CD4-positive, alpha-beta memory T cell (primary cell): ENCODE measurements around the gene HDAC9. TPM values are rescaled to one million over a fixed set of nuclear protein-coding genes. Genes with fewer than 3 reads are reported as not detected.

Experiments
- CTCF ChIA-PET: fragments of 350-600 bp; sonication (Branson Sonifier 250); formaldehyde crosslinking; loops from one replicate; lab custom pipeline; 2021; ENCODE audit warnings: inconsistent platforms; ENCODE audit not compliant: partially characterized antibody; lab: Charles Lee
- POLR2A ChIA-PET: fragments of 350-600 bp; sonication (Branson Sonifier 250); formaldehyde crosslinking; loops from one replicate; lab custom pipeline; 2021; ENCODE audit not compliant: partially characterized antibody; lab: Charles Lee
- DNase-seq, 5 donors: peaks; one replicate each; pipeline versions ENCODE4 v3.0.0 to v3.0.0-alpha.2; 2020 to 2022; ENCODE audit warnings: mixed read lengths in 1 of 5
- H3K27ac ChIP-seq: one replicate; pipeline ENCODE4 v1.7.0; 2013; ENCODE audit warnings: low read depth, low read length
- H3K27me3 ChIP-seq: 2 replicates; pipeline ENCODE4 v1.7.0; 2013; ENCODE audit warnings: mild to moderate bottlenecking, low read length, moderate library complexity; ENCODE audit not compliant: insufficient read depth
- H3K36me3 ChIP-seq: 2 replicates; pipeline ENCODE4 v1.7.0; 2013; ENCODE audit warnings: mild to moderate bottlenecking, low read length, moderate library complexity; ENCODE audit not compliant: insufficient read depth
- H3K4me1 ChIP-seq: 2 replicates; pipeline ENCODE4 v1.7.0; 2013; ENCODE audit warnings: mild to moderate bottlenecking, low read length, moderate library complexity; ENCODE audit not compliant: insufficient read depth
- H3K4me3 ChIP-seq, 2 donors: one replicate each; pipeline ENCODE4 v1.7.0; 2013; ENCODE audit warnings: low read length in 2 of 2, mild to moderate bottlenecking in 1 of 2
- H3K9me3 ChIP-seq, 2 donors: one replicate each; pipeline ENCODE4 v1.7.0; 2013; ENCODE audit warnings: low read length in 2 of 2, control low read depth in 1 of 2; ENCODE audit not compliant: control insufficient read depth in 1 of 2
- H3K27ac Mint-ChIP-seq, 7 donors: one replicate each; pipeline ENCODE4 v1.8.0; 2020 to 2021; ENCODE audit warnings: mixed read lengths in 7 of 7, mild to moderate bottlenecking in 6 of 7, inconsistent platforms in 3 of 7, moderate library complexity in 3 of 7
- H3K27me3 Mint-ChIP-seq, 2 donors: one replicate each; pipeline ENCODE4 v1.8.0; 2020 to 2021; ENCODE audit warnings: mixed read lengths in 2 of 2
- H3K36me3 Mint-ChIP-seq, 2 donors: one replicate each; pipeline ENCODE4 v1.8.0; 2020 to 2021; ENCODE audit warnings: mixed read lengths in 2 of 2, inconsistent platforms in 1 of 2, mild to moderate bottlenecking in 1 of 2
- H3K4me1 Mint-ChIP-seq, 4 donors: one replicate each; pipeline ENCODE4 v1.8.0; 2020 to 2021; ENCODE audit warnings: mixed read lengths in 4 of 4, mild to moderate bottlenecking in 1 of 4
- H3K4me3 Mint-ChIP-seq, 8 donors: one replicate each; pipeline ENCODE4 v1.8.0; 2020 to 2021; ENCODE audit warnings: mixed read lengths in 8 of 8, mild to moderate bottlenecking in 7 of 8, moderate library complexity in 6 of 8, inconsistent platforms in 3 of 8
- H3K9me3 Mint-ChIP-seq, 8 donors: one replicate each; pipeline ENCODE4 v1.8.0; 2020 to 2021; ENCODE audit warnings: mixed read lengths in 8 of 8, mild to moderate bottlenecking in 5 of 8, inconsistent platforms in 3 of 8, moderate library complexity in 1 of 8
- intact Hi-C: fragments of 100-400 bp; cut with micrococcal nuclease; formaldehyde crosslinking; loops from one replicate; pipeline ENCODE4 v1.15.1; 2023
- polyA plus RNA-seq, 2 donors: library from polyadenylated mRNA; unstranded; fragments of 300-500 nt; fragmentation: Illumina TruSeq; gene quantifications; one replicate each; pipeline ENCODE4 v1.2.3, GENCODE V29; 2021
- total RNA-seq, 2 experiments: library from RNA; stranded (reverse); gene quantifications; one replicate each; pipeline ENCODE4 v1.2.3, GENCODE V29; 2021

The HDAC9 gene
- total and polyA plus RNA-seq, 4 experiments from 2014 or later: 0.36 to 0.73 (median 0.39) TPM; not detected in 1

DNA sequence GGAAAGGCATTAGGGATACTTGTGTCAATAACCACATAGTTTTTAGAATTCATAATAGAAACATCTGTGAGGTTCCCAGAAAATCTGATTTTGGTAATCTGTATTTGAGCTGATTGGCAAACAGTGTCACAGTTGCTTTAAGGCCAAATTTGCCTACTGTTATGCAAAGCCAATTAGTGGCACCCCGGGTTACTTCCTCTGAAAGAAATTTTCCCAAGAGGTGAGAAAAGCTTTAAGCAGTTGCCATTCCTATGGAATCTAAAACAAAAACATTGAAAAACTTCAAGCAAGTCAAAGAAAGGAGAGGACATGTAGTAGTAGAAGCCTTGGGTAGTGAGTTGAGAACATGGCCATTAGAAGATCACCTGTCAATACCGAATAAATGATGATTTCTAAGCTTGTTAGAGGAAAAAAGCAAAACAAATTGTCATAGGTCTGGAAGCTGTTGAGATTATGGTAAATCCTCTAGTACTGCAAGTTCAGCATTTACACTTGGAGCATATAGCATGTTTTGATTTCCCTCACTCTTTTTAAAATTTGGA is 445.1 kb downstream of the HDAC9 start:
- H3K27me3 ChIP-seq: no peaks in the 10 kb centered on the region
- Mint-ChIP-seq H3K36me3 (no peaks in the 10 kb centered on the region), H3K27ac (no peak overlapping the region), H3K9me3 (peaks cover 0 to 11% (median 3%) of the 10 kb centered on the region in 8 donors), H3K27me3 (no peaks in the 10 kb centered on the region), H3K4me3 (no peak overlapping the region), H3K4me1 (no peaks in the 10 kb centered on the region)
- H3K4me1 ChIP-seq: no peaks in the 10 kb centered on the region
- DNase-seq: no peak
- H3K9me3 ChIP-seq: no peaks in the 10 kb centered on the region
- ChIA-PET POLR2A (no interaction called here), CTCF (interaction anchor here (1.2 kb wide), 1 partner anchor 15 kb away, joined by 3 read pairs; no protein-coding TSS in a partner anchor)
- H3K36me3 ChIP-seq: no peaks in the 10 kb centered on the region
- no peak overlapping the region for H3K27ac ChIP-seq
- H3K4me3 ChIP-seq: no peak overlapping the region
- intact Hi-C loops: no loop called here

DNA sequence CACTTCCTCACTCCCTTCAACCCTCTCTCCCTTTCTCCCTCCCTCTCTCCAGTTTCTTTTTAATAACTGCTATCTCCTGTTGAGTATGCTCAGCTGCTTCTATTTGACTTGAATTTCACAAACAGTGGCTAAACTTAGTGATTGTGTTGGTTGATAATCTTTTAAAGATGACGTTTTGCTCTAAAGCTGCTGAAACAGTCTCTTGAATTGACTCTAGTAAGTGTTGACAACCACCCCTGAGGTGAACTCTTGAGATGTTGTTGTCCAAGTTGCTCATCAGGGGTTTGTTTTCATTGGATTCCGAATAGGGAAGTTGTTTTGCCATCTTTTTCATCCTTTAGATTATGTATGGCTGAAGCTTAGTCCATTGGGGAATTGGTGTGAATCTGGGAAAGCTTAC is 445.7 kb downstream of the HDAC9 start:
- no peak overlapping the region for H3K4me3 ChIP-seq
- Mint-ChIP-seq H3K9me3 (peaks cover 0 to 11% (median 2%) of the 10 kb centered on the region in 8 donors), H3K27ac (no peak overlapping the region), H3K36me3 (no peaks in the 10 kb centered on the region), H3K4me1 (no peaks in the 10 kb centered on the region), H3K27me3 (no peaks in the 10 kb centered on the region), H3K4me3 (no peak overlapping the region)
- intact Hi-C loops: no loop called here
- no peak for DNase-seq
- CTCF ChIA-PET: interaction anchor here (1.2 kb wide), 1 partner anchor 15 kb away, joined by 3 read pairs; no protein-coding TSS in a partner anchor
- POLR2A ChIA-PET: no interaction called here
- H3K4me1 ChIP-seq: no peaks in the 10 kb centered on the region
- no peaks in the 10 kb centered on the region for H3K36me3 ChIP-seq
- H3K9me3 ChIP-seq: no peaks in the 10 kb centered on the region
- no peaks in the 10 kb centered on the region for H3K27me3 ChIP-seq
- H3K27ac ChIP-seq: no peak overlapping the region

DNA sequence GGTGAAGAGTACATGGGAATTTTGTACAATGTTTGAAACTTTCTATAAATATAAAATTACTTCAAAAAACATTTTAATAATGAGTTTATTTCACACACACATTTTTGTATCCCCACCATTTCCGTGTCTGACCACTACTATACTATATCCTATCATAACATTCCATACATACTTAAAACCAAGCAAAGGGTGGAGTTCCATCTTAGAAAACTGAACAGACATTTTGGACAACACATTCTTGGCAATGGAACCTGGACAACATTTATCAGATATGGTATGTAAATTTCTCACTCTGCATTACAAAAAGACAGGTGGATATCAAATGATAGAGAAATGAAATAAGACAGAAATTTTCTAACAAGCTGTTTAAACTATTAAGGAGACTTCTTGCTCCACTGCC is 453.0 kb downstream of the HDAC9 start:
- Mint-ChIP-seq H3K27ac (no peak overlapping the region), H3K4me1 (no peaks in the 10 kb centered on the region), H3K9me3 (peaks cover 0 to 11% (median 0%) of the 10 kb centered on the region in 8 donors), H3K4me3 (no peak overlapping the region), H3K36me3 (no peaks in the 10 kb centered on the region), H3K27me3 (no peaks in the 10 kb centered on the region)
- ChIA-PET CTCF (no interaction called here), POLR2A (no interaction called here)
- Histone ChIP-seq H3K9me3 (peaks cover 0 to 4% of the 10 kb centered on the region in 2 donors), H3K4me1 (no peaks in the 10 kb centered on the region), H3K36me3 (no peaks in the 10 kb centered on the region), H3K27me3 (no peaks in the 10 kb centered on the region), H3K27ac (no peak overlapping the region), H3K4me3 (no peak overlapping the region)
- peak in 1 of 5 donors; percentile 1 for DNase-seq
- intact Hi-C loops: no loop called here

DNA sequence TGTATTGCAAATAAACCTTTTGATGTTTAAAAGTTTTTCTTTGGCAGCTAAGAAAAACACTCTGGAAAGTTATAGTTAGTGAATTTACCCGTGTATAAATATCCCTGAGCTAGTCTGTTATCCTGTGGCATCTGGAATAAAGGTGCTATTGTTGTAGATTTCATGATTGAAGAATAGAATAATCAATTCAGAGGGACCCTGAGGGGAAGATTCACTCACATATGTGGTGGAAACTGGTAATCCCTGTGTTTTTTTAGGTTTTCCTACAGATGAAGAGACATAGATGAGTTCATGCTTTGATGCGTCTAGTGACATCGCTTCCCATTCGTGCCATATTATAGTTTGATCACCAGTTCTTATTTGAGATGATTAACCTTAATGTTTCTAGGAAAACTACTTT is 457.3 kb downstream of the HDAC9 start:
- H3K4me1 ChIP-seq: no peaks in the 10 kb centered on the region
- no peak overlapping the region for H3K27ac ChIP-seq
- peaks cover 0 to 11% (median 0%) of the 10 kb centered on the region in 8 donors for H3K9me3 Mint-ChIP-seq
- POLR2A ChIA-PET: no interaction called here
- H3K27me3 ChIP-seq: no peaks in the 10 kb centered on the region
- no peaks in the 10 kb centered on the region for H3K4me1 Mint-ChIP-seq
- no peaks in the 10 kb centered on the region for H3K36me3 ChIP-seq
- DNase-seq: no peak
- intact Hi-C loops: no loop called here
- CTCF ChIA-PET: no interaction called here
- peaks cover 0 to 4% of the 10 kb centered on the region in 2 donors for H3K9me3 ChIP-seq
- no peak overlapping the region for H3K4me3 Mint-ChIP-seq
- H3K36me3 Mint-ChIP-seq: no peaks in the 10 kb centered on the region
- H3K4me3 ChIP-seq: no peak overlapping the region
- H3K27me3 Mint-ChIP-seq: no peaks in the 10 kb centered on the region
- H3K27ac Mint-ChIP-seq: no peak overlapping the region

DNA sequence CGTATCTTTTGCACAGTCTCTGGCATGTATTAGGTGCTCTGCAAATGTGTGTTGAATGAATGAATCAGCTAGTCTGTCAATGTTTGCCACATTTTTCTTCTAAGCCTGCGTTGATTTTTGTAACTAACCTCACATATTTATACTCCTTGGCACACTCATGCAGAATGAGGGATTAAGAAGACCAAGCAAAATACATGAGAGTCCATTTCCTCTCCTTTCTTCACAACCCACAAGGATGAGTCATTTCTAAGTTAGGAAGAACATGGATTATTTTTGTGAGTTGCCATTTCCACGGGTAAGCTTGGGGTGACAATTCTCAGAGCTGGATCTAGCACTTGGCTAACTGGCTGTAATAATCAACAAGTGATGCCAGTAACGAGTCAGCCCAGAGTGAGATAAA is 463.1 kb downstream of the HDAC9 start:
- POLR2A ChIA-PET: no interaction called here
- Mint-ChIP-seq H3K4me3 (no peak overlapping the region), H3K27ac (no peak overlapping the region), H3K9me3 (peaks cover 0 to 11% (median 0%) of the 10 kb centered on the region in 8 donors), H3K36me3 (no peaks in the 10 kb centered on the region), H3K4me1 (no peaks in the 10 kb centered on the region), H3K27me3 (no peaks in the 10 kb centered on the region)
- Histone ChIP-seq H3K4me1 (no peaks in the 10 kb centered on the region), H3K27me3 (no peaks in the 10 kb centered on the region), H3K27ac (no peak overlapping the region), H3K4me3 (no peak overlapping the region), H3K36me3 (no peaks in the 10 kb centered on the region), H3K9me3 (no peaks in the 10 kb centered on the region)
- CTCF ChIA-PET: no interaction called here
- DNase-seq: no peak
- intact Hi-C loops: no loop called here

DNA sequence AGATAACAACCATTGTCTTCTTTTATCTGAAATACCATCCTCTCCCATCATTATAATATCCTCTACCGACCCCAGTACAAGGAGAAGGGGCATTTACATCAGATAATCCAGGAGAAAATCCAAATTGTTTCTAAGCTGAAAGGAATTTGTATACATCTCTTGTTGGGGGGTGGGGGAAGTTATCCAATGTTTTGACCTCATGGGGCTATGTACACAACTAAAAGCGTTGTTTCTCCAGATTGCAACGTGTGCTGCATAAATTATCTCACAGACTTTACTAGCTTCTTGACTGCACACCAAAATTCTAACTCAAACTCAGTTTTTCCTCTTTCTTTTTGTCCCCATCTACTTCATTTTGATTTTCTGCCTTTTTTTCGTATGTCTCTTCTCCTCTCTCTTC is 465.2 kb downstream of the HDAC9 start:
- H3K9me3 ChIP-seq: no peaks in the 10 kb centered on the region
- Mint-ChIP-seq H3K9me3 (peaks cover 0 to 9% (median under 1%) of the 10 kb centered on the region in 8 donors), H3K4me1 (no peaks in the 10 kb centered on the region), H3K27ac (no peak overlapping the region), H3K36me3 (no peaks in the 10 kb centered on the region), H3K27me3 (no peaks in the 10 kb centered on the region), H3K4me3 (no peak overlapping the region)
- no peaks in the 10 kb centered on the region for H3K36me3 ChIP-seq
- H3K4me3 ChIP-seq: no peak overlapping the region
- POLR2A ChIA-PET: no interaction called here
- intact Hi-C loops: no loop called here
- CTCF ChIA-PET: no interaction called here
- DNase-seq: no peak
- no peak overlapping the region for H3K27ac ChIP-seq
- H3K27me3 ChIP-seq: no peaks in the 10 kb centered on the region
- no peaks in the 10 kb centered on the region for H3K4me1 ChIP-seq

DNA sequence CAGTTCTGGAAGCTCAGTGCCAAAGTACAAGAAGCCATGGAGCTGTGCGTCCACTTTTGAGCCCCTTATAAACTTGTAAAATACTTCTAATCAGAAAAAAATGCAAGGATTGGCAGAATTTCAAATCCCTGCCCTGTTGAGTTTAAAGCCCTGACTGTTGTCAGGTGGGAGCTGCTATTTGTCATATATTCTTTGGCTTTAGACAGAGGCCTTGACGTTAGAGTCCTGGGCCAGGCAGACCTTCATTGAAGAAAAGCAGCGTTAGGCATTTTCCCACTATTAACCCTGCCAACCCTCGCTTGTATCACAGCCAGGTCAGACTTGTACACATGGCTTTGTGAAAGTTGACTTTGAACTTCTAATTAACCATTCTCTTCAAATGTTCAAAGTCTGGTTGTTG is 466.5 kb downstream of the HDAC9 start:
- POLR2A ChIA-PET: no interaction called here
- H3K4me3 ChIP-seq: no peak overlapping the region
- peaks cover 0 to 5% (median 1%) of the 10 kb centered on the region in 8 donors for H3K9me3 Mint-ChIP-seq
- H3K9me3 ChIP-seq: no peaks in the 10 kb centered on the region
- no peaks in the 10 kb centered on the region for H3K27me3 ChIP-seq
- H3K27ac ChIP-seq: no peak overlapping the region
- no peaks in the 10 kb centered on the region for H3K36me3 ChIP-seq
- no peaks in the 10 kb centered on the region for H3K4me1 ChIP-seq
- H3K4me3 Mint-ChIP-seq: no peak overlapping the region
- H3K36me3 Mint-ChIP-seq: no peaks in the 10 kb centered on the region
- H3K27me3 Mint-ChIP-seq: no peaks in the 10 kb centered on the region
- intact Hi-C loops: no loop called here
- no peak overlapping the region for H3K27ac Mint-ChIP-seq
- H3K4me1 Mint-ChIP-seq: no peaks in the 10 kb centered on the region
- CTCF ChIA-PET: no interaction called here
- DNase-seq: no peak
